SKM-1 (cell line): ENCODE results near the gene SNX17.
"Not testable (repeated sequence)": the region's sequence is repeated elsewhere in the genome, so short reads cannot be mapped to it uniquely, and the experiment has no call there.

ENCODE experiments used
- DNase-seq: peaks from one replicate; lab custom pipeline; 2025; ENCODE audit not compliant: unreplicated experiment; lab: John Stamatoyannopoulos, UW

The SNX17 gene, protein sequence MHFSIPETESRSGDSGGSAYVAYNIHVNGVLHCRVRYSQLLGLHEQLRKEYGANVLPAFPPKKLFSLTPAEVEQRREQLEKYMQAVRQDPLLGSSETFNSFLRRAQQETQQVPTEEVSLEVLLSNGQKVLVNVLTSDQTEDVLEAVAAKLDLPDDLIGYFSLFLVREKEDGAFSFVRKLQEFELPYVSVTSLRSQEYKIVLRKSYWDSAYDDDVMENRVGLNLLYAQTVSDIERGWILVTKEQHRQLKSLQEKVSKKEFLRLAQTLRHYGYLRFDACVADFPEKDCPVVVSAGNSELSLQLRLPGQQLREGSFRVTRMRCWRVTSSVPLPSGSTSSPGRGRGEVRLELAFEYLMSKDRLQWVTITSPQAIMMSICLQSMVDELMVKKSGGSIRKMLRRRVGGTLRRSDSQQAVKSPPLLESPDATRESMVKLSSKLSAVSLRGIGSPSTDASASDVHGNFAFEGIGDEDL

DNA sequence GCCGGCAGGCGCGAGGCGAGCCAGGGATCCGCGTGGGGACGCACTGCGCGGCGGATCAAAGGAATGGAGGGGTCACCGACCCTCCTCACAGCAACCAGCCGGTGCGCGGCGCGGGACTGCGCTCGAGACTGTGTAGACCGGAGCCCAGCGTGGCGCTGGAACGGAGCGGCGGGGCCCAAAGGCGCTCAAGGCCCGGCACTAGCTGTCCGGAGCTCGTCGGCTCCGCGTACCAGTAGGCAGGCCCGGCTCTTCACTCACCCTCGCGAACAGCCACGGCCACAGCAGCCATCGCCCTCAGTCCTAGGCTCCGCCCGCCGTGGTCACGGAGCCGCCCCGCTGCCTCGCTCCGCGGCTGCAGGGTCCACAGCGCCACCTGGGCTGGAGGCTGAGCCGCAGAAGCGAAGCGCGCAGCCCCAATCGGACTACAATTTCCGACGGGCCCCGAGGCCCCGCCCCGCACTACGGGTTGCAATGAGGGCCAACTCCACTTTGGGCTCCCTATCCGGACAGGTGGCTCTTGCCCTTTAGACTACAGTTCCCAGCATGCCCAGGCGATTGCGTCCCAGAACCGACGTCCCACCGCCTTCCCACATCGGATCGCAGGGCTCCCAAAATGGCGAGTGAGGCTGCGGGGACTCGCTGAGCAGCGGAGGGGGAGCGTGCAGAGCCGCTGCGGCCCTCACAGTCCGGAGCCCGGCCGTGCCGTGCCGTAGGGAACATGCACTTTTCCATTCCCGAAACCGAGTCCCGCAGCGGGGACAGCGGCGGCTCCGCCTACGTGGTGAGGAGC is at the start of gene SNX17, which contains the start of gene EIF2B4:
Gene SNX17 (plus strand): TSS at position 591 of the 790 bp plus-strand sequence. CDS start 128 bp downstream, at position 719.
Gene EIF2B4 (minus strand): TSS at position 313 of the 790 bp plus-strand sequence. CDS start 24 bp downstream, at position 289.
- peak; percentile 98 for DNase-seq

DNA sequence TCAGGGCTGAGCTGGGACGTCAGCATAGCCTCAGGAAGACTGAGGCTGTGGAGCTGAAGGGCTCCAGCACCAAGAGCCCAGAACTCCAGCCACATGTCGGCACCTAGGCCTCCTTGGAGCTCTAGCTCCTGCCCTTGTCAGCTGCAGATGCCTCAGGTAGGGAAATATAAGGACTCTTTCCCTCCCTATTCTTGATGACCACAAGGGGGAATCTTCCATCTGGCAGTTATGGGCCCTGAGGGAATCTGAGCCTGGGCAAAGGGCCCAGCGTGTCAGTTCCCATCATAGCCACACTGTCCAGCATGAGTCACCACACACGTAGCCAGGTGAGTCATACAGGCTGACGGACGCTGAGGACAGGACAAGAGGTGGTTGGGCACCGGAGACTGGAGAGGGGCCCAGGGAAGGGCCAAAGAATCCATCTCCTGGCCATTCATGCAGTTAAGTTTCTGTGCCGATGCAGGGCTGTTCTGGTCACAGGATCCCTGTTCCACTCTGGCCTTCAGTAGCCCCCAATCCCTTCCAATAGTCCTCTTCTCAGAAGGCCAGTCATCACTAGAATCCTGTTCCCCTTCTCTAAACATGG is 49.4 kb upstream of the SNX17 start:
- no peak for DNase-seq

DNA sequence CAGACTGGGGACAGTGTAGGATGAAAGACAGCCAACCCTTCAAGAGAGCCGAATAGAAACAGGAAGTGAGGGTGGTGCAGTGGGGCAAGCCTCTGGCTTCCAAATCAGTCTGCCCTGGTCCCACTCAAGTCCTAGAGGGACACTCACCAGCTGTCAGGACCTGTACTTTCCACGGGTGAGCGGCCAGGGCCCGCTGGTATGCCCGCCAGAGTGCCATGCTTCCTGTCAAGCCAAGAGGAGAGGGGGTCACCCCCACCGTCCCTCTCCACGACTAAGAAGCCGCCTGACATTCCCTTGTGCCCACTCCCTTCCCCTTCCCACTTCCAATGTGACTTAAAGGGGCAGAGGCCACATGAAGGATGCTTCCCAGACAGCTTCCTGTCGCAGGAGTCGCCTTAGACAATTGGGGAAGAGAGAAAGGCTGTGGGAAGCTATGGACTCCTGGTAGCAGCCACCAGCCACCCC is 48.1 kb upstream of the SNX17 start:
- peak; percentile 13 for DNase-seq

DNA sequence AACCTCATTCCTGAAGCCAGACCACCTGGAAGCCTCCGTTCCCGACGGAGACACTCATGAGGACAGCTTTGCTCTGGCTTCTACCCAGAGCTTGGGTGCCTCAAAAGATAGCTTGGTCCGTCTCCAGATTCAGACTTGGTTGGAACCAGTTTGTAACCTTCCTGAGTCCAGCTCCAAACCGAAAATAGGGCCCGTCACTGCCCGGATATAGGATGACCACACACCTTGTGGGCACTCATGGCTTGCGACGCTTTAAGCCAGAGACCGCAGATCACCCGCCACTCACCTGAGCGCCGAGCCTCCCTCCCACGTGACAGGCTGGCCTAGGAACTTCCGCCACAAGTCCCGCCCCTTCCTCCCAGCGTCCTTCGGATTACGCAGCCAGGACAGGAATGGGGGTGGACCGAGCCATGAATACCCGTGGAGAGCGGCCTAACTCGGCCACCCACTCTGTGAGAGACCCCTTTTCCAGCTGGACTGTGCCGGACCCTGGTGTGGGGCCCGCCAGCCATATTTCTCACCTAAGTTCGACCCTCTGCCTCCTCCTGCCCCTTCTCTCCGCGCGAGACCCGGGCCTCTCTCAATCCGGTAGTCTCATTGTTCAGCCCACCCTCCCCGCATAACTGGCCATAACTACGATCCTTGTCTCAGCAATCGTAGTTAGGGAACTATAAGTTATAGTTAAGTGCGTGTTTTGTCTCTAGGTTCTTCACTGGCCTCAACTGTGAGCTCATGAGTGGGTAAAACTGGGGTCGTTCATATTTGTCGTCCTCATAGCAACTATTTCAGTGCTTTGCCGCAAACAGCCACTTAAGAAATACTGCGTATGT is 47.4 kb upstream of the SNX17 start, which contains the start of gene MPV17:
Gene MPV17 (minus strand): TSS at position 332 of the 830 bp plus-strand sequence. CDS start 580 bp downstream, outside the sequence.
- DNase-seq: peak; percentile 70

DNA sequence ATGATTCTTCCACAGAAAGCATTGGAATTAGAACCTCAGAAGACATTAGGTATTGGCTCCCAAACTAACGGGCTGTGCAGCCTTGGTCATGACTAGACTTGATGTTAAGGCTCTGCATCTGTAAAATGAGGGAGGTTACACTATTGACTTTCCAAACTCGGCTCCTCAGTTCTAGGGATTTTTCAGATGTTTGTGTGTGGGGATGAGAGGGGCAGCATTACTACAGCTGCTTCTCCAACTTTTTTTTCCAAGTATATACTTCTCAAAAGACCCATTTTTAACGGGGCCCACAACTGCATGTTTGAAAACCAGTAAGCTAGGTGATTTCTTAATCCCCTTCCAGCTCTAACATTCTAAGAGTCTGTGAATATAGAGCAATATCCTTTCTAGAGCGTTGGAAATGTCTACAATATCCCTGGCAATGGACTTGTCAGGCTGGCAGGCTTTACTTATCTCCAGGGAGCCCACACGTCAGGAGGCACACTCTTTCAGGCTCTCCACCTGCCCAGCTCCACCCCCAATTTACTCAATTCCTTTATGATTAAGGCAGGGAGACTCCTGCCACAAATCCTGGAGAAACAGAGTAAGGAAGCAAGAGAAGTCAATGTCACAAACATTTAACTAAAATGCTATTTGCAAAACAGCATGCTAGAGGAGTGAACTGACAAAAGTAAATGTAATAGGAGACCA is 46.7 kb upstream of the SNX17 start:
- no peak for DNase-seq

DNA sequence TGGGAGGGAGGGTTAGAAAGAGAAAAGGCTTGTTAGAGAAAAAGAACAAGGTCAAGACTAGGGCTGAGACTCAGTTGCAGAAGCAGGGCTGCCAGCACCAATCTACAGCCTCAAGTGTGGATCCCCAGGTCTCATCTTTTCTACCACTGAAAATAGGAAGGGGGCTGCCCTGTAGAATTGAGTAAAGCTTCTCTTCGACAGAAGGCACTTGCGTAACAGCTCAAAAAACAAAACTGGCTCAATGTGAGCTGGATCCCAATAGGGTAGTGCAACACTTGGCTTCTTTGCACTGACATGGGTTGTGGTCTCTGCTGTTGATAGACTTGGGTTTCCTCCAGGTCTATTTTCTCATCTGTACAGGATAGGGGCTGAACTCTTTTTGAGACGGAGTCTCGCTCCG is 45.7 kb upstream of the SNX17 start:
- no peak for DNase-seq

DNA sequence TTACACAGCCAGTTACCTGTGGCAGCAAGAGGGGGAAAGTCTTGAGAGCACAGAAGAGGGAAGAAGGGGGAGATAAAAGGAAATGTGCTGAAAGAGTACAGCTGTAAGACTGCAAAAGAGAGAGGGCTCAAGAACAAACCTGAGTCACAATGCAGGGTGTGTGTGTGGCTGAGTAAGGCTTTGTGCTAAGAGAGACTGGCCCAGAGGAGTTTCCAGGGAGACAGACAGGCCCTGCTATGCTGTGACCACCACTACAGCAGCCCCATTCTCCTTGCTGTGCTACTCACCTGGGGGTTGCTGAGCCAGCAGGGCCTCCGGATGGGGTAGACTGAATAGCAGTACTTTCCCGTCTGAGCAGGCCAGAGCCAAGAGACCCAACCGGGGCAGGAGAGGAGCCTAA is 35.1 kb upstream of the SNX17 start:
- DNase-seq: no peak

DNA sequence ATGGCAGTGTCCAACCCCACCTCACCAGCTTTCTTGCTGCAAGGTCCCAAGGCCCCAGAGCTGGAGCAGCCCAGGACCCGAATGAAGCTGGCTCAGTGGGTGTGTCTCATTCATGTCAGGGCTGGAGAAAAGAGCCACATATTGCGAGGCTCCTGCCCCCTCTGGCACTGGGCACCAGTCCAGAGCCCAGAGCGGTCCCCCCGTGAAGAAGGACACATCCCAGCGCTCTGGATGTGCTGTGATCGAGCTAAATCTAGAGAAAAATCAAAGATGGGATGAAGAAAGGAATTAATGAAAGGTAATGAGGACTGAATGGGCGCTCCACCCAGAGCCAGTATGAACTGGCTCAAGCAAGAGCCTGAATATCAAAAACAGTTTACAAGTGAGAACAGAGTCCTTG is 34.2 kb upstream of the SNX17 start:
- no peak for DNase-seq

DNA sequence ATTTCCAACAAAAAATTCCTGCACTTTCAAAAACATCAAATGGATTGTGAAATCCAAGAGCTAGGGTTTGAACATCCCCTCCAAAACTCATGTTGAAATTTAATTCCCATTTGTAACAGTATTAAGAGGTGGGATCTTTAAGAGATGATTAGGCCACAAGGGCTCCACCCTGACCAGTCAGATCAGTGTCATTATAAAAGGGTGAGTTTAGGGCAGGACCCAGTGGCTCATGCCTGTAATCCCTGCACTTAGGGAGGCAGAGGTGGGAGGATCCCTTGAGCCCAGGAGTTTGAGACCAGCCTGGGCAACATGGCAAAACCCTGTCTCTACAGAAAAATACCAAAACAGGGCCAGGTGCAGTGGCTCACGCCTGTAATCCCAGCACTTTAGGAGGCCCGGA is 22.8 kb upstream of the SNX17 start:
- no peak for DNase-seq

DNA sequence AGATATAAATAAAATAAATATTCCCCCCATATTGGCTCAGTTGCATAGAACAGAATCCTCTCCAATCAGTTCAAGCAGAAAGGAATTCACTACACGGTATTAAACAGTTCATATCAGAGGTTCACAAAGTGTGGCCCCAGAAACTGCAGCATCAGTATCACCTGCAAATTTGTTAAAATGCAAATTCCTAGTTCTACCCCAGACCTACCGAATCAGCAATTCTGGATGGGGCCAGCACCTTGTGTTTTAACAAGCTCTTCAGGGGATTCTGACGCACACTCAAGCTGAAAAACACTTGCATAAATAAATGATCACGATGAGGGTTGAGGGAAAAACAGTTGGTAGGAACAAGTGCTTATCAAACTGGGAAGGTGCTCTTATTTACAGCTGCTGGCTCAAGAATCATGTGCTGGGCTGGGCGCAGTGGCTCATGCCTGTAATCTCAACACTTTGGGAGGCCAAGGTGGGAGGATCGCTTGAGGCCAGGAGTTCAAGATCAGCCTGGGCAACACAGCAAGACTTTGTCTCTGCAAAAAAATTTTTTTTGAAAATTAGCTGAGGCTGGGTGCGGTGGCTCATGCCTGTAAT is 20.2 kb upstream of the SNX17 start:
- no peak for DNase-seq

DNA sequence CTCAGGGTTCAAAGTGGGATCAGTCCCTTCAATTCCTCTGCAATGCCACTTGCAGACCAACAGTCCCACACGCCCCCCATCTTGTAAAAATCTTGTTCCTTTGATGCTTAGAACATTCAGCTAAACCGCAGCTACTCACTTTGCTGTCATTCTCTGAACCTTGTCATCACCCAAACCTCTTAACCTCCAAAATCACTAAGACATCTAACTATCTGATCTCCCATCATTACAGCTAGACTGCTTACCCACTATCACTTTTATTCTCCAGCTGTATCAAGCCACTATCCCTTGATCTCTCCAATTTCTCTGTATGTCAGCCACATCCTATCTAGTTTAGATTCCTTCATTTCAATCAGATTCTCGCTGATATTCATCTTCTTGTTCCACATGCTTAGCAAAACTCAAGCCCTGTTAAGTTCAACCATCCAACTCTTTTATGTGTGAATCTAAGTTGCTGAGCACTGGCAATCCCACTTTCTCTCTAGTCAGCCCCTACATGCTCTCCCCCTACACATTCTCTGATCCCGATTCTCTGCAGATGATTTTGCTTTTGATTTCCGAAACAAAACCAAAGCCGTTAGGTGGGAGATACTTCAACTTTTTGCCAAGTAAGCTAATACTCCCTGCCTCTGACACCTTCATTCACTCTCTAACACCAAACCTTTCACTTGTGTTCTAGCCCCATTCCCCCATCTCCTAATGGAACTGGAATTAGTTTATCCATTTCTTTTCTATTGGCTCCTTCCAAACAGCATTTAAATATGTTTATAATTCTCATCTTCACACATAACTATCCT is 18.4 kb upstream of the SNX17 start:
- DNase-seq: no peak

DNA sequence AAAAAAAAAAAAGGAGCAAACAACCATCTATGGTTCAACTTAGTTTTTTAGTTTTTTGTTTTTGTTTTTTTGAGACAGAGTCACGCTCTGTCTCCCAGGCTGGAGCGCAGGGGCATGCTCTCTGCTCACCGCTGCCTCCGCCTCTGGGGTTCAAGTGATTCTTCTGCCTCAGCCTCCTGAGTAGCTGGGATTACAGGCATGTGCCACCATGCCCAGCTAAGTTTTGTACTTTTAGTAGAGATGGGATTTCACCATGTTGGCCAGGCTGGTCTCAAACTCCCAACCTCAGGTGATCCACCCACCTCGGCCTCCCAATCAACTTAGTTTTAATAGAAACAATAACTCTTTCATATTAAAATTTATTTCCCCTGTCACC is 17.0 kb upstream of the SNX17 start:
- not testable (repeated sequence) for DNase-seq

DNA sequence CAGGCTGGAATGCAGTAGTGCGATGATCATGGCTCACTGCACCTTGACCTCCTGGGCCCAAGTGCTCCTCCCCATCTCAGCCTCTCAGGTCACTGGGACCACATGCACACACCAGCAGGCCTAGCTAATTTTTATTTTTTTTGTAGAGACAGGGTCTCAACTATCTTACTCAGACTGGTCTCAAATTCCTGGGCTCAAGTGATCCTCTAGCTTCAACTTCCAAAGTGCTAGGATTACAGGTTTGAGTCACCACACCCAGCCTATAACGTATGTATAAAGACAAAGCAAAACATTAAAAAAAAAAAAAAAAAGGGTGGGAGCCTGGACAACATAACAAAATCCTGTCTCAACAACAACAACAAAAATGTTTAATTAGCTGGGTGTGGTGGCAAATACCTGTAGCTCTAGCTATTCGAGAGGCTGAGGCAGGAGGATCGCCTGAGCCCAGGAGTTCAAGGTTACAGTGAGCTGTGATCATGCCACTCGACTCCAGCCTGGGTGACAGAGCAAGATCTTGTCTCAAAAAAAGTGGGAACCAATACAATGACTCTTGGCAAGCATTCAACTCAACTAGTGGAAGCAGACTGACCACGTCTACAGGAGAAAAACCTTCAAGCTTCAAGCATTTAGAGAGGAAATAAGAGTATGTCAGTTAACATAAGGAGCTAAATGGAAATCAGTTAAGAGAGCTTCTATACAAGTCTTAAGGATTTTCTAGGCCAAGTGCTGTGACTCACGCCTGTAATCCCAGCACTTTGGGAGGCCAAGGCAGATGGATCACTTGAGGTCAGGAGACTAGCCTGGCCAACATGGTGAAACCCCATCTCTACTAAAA is 16.4 kb upstream of the SNX17 start:
- no peak for DNase-seq

DNA sequence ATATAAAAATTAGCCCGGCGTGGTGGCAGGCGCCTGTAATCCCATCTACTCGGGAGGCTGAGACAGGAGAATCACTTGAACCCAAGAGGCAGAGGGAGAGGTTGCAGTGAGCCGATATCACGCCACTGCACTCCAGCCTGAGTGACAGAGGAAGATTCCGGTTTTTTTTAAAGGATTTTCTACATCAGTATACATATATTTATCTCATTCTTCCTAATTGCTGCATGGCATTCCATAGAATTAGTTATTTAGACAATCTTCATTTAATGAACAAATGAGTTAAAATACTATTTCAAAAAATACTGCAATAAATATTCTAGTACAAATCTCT is 15.9 kb upstream of the SNX17 start:
- no peak for DNase-seq

DNA sequence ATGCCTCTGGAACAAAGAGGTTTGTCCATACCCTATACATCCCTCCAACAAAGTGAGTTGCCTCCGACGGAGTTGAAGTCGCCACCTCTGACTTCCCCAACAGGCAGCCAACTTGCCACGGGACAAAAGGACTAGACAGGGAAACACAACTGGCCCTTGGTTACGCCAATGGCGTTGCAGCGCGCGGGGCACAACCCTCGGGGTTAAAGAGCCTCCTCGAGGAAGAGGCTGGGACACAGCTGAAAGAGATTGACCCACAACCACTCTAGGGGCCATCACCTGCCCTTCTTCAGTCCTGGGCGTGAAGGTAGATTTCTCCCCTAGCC is 14.4 kb upstream of the SNX17 start:
- DNase-seq: no peak

DNA sequence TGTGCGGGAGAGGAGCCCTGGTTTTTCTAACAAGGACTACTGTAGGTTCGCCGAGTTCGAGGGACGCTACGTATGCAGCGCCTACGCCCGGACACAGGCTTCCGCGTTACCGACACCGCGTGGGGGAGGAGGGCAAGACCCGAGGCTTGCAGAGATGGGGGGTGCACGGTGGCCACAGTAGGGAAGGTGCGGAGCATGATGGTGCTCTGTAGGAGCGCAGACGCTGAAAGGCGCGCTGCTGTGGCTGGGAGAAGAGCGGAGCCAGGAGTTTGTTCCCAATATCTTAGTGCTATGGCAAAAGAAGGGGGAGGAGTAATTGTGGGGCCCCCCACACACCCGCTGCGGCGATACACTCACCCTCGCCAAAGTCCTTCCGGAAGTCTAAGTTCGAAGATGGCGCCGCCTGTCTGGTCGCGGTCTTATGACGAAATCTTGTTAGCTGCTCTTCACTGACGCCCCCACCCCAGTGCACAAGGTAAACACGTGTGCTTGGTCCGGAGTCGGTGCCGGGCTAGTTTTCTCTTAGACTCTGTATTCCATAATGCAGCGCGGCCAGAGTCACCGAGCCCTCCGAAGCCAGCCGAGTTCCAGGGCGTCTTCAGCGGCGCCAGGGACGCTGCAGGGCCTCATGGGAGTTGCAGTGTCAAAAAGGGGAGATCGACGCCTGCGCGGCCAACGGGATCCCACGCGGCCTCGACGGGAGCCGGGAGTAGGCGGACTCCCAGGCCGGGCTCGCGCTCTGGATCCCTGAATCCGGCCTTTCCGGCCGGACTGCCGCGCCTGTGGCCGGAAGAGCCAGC is 13.8 kb upstream of the SNX17 start, which contains the start of gene GTF3C2:
Gene GTF3C2 (minus strand): TSS at position 383 of the 800 bp plus-strand sequence. CDS start 13,210 bp downstream, outside the sequence.
- DNase-seq: peak; percentile 91
